HuH-7.5 (cell line): ENCODE data around the gene NOP9.
A peak's percentile ranks its signal among the peaks of the same experiment; 100 is the strongest.

ENCODE experiments used
- DNase-seq: peaks from one replicate; pipeline ENCODE4 v3.0.0; 2011; ENCODE audit warnings: low spot score

NOP9 gene, protein sequence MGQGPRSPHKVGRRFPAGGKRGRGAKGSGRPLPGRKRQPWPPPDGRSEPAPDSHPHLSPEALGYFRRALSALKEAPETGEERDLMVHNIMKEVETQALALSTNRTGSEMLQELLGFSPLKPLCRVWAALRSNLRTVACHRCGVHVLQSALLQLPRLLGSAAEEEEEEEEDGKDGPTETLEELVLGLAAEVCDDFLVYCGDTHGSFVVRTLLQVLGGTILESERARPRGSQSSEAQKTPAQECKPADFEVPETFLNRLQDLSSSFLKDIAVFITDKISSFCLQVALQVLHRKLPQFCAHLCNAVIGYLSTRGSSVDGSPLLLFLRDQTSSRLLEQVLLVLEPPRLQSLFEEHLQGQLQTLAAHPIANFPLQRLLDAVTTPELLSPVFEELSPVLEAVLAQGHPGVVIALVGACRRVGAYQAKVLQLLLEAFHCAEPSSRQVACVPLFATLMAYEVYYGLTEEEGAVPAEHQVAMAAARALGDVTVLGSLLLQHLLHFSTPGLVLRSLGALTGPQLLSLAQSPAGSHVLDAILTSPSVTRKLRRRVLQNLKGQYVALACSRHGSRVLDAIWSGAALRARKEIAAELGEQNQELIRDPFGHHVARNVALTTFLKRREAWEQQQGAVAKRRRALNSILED

DNA sequence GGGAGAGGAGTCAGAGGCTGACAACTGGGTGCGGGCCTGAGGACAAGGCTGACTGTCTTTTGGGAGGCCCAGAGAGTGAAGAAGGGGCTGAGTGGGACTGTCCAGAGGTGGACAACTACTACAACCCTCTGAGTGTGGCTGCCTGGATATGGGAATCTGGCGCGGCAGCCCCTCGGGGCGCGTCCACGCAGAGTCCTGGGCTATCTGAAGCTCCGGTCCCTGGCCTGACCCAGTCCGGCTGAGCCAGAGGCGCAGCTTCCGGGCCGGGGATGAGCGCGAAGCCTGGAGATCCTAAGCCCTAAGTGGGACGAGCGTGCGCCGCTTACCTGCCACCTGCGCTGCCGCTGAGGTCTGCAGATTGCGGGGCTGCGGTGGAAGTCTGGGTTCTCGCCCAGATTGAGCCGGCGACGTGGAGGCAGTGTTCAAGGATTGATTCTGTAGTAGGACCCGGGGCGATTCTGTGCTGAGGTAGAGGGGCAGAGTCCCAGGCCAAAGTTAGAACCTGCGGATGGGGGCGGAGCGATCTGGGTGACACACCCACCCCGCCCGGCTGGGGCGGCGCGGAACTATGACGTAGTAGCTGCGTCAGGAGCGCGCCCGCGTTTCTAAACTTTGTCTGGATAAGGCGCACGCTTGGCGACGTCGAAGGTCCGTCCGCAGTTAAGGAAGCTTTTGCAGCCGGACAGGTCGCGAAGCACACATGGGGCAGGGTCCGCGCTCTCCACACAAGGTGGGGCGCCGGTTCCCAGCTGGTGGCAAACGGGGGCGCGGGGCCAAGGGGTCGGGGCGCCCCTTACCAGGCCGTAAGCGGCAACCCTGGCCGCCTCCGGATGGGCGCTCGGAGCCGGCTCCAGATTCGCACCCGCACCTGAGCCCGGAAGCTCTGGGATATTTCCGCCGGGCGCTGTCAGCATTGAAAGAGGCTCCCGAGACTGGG lies at the start of gene NOP9, which contains the start of gene DHRS1:
TSS of gene NOP9 (plus strand) at position 596 of the 937 bp plus-strand sequence. CDS start at position 701, 105 bp downstream.
TSS of gene DHRS1 (minus strand) at position 526 of the 937 bp plus-strand sequence. CDS start 674 bp downstream, outside the sequence.
- peak; percentile 87 for DNase-seq

DNA sequence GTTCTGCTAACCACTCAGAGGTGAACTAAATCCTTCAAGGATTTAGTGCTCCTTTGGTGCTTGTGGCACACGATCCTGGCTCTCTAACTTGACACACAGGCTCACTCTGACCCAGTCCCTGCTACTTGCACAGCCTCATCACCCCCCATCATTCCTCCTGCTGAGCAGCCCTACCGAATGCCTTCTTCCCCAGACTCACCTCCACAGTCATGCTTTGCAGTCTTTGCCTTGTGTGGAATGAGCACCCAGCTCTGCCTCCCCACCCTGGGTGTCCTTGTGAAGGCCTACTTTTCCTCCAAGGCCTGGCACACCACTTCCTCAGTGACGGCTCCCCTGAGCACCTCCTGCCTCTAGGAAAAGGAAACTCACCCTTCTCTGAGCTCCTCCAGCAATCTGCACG lies 49.3 kb upstream of the NOP9 start:
- DNase-seq, result no peak

DNA sequence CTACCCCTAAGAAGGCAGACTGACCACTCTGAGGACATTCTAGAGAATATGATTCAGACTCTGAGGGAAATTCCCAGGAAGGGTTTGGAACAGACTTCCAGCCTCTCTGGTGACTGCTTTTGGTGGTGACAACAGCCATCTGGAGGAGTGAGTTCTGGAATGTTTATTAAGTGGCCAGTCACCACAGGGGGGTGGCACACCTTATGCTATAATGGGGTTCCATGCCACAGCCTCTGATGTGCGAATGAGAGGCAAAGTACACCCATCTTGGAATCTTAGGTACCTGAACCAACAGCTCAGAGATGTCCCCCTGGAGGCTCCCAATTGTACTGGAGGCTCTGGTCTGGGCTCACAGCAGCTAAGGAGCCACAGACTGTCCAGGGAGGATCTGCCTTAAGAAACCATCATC lies 47.8 kb upstream of the NOP9 start:
- DNase-seq, result no peak

DNA sequence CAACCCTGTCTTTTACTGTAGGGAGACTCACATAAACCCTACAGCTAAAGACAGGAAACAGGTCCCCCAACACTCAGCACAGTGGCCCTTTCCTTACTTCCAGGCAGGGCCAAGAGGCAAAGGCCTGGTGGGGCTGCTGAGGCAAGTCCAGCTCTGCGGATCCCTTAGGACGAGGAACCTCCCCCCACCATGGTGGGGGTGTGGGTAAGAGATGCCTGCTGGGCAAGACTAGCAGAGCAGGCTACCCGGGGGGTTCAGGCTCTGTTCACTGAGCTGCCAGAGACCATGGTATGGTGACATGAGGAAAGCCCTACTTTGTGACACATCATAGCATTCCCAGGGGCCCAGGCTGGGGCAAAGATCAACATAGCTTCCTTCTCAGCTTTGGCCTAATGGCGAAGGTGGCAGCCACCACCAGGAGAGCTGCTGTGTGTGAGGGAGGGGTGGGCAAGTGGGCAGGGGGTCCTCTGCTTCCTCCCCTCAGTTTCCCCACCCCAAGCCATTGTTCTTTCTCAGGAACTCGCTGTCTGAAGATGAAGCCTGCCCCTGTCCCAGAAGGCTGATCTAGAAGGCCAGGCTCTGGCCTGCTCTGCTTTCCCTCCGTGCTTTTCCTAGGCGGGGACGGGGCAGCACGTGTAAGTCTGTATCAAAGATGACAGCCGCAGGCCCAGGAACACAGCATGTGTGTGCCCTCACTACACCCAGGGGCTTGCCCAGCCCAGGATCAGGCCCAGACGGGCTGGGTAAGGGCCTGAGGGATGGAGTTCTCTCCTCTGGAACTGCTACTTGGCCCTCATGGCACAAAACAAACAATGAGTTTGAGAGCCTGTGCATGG lies 47.1 kb upstream of the NOP9 start:
- DNase-seq, result no peak

DNA sequence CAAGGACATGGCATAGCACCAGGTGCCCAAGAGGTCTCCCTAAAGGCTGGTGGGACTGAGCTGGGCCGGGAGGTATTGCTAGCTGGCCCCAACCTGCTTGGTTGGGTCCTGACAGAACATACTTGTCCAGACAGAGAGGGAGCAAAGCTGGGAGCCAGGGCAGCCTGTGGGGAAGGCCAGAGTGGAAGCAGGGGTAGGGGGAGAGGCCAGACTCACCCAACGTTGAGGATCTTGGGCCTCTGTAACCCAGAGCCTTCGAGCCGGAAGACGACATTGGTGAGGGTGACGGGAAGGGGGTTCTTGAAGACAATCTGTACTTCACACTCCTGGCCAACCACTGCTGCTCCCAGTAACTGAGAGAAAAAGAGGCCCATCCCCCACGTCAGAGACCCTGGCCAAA lies 45.7 kb upstream of the NOP9 start:
- no peak for DNase-seq

DNA sequence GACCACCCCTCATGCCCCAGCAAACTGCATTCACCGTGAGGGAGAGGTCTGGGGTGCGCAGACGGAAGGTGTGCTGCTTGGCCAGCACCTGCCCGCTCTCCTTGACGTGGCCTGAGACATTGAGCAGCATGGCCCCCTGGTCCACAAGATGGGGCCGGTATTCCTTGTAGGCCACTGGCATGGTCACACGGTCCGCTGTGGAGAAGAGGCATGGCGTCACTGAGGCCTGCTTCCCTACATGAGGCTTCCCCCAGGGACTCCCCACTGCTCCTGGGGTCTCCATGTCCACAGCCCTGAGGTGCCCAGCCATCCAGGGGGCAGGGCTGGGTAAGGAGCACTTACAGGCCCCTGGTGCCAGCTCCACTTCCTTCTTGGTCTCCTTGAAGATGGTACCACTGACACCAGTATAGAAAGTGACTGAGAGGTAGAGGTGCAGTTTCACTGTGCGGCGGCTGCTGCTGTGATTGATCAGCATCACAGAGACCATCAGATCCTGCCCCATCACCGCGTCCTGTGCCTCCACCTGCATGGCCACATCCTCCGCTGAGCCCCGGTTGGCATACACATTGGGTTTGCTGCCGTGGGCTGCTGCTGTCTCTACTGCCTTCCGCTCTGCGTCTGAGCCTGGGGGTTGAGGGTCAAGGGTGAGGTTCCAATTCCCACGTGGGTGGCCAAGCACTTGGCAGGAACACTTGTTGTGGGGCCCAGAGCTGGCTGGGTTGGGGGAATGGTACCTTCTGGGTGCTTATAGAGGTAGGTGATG lies 44.8 kb upstream of the NOP9 start:
- DNase-seq, result no peak

DNA sequence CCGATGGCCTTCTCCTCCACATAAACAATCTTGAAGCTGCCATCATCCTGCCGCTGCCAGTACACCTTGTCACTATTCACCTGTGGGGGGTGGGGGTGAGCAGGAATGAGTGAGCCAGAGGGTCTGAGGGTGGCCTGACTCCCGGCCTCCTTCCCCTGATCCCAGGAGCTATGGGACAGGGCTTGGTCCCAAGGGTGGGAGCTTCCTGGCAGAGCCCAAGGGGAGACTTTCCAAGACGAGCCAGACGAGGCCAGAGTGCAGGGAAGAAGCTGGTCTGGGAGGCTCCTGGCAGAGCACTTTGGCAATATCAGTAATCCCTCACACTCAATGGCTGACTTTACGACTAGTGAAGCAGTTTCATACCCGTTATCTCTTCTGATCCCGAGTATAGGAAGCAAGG lies 44.2 kb upstream of the NOP9 start:
- no peak for DNase-seq

DNA sequence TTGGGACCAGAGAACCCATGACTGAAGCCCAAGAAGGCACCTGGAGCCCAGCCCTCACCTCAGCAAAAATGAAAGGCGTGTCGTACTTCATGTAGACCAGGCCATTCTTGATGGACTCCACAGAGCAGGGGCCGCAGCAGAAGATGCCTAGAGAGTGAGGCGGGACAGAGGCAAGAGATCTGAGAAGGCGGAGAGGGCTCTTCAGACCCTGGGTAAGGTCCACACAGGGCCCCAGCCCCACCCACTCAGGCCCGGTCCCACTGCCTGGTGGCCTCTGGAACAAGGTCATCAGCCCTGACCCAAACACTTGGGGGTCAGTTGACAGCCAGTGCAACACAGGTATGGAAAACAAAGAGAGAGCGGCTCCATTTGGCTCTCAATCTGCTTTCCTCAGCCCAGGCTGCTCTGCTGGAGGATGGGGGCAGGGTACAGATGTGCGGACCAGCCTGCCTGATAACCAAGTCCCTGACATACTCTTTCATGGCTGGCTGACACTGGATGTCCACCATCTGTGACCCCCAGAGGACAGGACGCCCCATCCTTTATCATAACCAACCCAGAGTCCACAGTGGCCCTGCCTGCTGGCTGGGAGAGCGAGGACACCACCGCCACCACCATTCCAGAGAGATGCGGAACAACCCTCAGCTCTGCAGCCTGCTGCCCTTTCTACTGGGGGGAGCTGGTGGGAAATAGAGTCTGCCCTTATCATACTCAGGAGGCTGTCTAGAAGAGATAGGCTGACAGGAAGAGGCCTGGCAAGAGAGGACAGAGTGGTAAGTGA lies 43.5 kb upstream of the NOP9 start:
- DNase-seq, result no peak

DNA sequence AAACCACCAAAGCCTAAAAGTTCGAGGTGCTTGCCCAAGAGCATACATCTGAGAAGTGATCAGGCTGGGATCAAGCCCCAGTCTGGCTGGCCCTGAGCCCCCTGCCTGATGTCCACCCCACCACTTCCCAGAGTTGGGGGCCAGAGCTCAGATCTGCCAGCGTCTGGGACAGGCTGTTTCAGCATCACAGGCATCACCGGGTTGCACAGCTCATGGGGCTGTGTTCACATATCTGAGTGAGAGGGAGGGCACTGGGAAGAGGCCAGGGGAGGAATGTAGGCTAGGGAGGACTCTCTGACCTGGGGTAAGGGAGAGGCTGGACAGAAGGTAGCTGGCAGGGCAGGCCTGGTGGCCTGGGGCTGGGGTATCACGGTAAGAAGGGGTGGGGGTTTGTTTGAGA lies 42.7 kb upstream of the NOP9 start:
- DNase-seq, result no peak

DNA sequence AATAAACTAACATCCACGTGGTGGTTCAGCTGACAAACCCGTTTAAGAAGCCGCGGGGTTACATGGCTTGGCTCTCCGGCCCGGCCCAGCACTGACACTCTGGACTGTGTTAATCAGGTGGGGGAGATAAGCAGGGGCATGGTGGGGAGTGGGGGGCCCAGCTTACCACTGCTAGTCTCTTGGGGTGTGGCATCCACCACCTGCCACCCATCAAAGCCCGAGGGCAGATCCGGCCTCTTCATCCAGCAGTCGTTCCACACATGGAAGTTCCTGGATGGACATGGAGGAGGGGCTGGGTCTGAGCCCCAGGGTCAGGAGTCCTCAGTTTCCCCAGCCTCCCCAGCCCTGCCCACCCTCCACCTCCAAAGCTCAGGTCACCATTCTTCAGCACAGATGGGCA lies 41.5 kb upstream of the NOP9 start:
- DNase-seq, result no peak

DNA sequence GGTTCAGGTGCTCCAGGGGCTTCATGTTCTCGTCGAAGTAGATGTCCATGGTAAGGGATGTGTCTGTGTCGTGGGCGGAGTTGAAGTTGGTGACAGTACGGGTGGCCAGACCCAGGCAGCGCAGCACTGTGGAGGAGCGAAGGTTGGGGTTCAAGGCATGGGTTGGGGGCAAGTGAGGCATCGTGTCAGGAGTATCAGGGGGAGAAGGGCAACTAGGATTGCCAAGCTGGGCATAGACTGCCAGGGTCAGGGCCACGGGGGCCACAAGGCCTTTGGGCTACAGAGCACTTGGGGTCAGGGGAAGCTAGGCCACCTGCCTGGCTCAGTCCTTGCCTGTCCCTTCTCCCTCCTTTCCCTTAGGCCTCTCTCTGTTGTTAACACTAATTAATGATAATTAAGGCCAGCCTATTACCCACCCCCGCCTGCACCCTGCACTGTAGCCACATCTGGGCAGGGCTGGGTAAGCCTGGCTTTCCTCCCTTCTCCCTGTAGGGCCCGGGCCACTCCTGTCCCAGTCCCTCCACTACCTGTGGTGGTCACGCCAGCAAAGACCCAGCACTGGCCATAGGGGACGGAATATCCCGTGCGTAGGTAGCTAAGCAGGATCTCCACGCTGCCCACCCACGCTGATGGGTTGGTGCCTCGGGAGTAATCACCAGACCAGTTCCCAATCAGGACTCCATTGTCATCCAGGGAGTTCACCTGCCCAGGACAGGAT lies 40.9 kb upstream of the NOP9 start:
- no peak for DNase-seq

DNA sequence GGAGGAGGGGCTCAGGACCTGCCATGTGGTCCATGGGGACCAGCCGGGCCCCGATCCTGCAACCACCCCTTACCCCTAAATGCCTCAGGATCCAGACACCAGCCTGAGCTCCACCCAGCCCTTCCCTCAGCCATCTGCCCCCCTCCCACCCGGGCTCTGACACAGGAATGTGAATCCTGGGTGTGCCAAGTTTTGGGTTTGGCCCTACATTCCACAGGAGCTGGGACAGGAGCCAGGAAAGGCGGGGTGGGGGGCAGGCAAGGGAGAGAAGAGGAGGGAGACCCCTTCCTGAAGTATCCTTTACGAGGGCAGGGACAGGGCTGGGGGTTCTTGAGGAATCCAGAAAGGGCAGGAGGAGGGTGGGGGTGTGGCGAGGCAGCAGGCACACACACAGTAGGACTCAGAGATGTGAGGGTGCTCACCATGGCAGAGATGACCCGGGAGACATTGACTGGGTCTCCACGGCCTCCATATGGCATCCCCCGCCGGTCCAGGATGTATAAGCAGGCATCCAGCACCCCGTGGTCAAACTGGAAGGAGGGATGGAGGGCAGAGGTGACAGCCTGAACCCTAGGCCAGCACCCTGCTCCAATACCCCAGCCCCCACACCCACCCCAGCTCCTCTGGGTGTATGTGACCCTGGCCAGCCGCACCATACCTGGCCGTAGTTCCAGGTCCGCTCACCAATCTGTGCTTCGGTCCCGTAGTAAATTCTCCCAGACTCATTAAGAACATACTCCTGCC lies 40.2 kb upstream of the NOP9 start:
- DNase-seq, result no peak

DNA sequence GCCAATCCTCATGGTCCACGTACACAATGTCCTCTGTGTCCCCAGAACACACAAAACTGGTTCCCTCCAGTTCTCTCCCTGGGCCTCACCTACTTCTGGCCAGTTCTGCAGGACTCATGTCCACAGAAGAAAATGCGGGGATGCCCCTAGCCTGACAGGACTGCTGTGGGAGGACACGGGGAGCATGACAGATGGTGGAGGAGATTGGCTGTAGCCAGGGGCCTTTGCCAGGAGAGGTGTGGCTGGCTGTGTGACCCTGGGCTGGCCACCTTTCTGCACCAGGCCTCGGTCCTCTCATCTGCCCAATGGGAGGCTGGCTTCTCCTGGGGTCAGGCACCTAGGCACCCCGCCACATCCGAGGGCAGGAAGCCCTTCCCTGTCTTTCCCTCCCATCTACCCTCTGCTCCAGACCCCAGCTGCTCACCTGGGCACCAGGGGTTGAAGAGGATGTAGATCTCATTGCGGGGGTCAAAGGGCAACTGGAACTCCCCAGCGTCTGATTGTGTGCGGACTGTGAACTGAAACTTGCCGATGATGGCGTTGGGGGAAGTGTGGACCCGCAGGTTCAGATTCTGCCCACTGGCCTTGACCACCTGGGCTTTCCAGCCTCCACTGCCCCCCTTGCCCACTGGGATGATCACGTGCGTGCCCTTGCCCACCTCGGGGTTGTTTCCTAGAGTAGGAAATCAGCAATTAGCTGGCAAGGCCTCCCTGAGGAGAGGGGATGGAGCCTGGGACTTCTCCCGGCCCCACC lies 39.4 kb upstream of the NOP9 start:
- DNase-seq, result no peak

DNA sequence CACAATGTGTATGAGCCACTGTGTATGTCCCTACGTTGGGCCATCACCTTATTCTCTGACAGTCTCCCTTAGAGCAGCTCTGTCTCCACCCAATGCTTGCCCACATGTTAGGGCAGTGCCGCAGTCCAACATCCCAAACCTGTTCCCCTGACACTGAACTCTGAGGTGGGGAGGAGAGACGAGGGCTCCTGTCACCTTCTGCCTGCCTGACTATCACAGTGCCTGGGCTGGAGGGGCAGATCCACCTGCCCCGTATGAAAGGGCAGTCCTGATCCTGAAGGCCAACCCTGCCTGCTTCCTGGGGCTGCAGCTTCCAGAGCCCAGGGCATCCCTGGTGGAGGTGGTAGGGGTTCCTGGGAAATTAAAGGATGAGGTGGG lies 38.9 kb upstream of the NOP9 start:
- no peak for DNase-seq

DNA sequence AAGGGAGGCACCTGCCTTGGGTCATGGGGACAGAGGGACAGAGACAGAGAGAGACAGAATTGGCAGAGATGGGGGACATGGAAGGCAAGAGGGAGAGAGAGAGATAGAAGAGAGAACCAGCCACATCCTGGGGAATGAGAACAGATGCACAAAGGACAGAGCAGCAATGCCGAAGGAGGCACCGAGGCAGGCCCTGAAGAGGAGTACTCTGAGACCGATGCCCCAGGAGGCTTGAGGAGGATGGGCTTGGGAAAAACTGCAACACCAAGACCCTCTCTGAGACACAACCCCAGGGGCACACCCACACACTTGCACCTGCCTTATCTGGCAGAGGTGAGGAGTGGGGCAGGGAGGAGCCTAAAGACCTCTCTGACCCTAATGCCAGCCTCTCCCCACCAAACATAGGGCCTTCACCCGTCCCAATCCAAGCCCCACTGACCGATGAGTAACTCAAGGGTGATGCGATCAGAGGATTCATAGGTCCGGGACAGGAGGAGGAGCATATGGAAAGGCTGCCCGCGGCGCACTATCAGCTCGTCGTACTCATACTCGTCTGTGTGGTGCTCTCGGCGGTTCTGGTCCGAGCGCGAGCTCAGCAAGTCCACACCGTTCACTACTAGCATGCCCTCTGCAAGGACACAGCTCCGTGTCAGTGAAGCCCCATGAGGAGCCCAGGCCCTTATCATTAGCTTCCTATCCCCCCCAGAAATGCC lies 38.2 kb upstream of the NOP9 start:
- no peak for DNase-seq

DNA sequence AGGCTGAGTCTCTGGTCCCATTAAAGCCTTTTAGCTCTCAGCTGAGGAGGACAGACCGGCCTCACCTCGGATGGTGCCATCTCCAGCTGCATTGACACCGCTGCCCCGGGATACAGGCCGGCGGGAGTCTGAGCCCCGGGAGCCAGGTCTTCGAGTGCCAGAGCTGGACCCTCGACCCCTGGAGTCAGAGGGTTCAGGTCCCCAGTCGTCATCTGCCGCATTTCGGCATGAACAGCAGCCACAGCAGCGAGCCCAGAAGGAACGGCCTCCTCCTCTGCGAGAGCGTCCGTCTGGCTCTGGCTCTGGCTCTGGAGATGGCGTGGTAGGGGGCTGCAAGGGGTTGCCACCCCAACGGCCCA lies 37.7 kb upstream of the NOP9 start:
- no peak for DNase-seq
